Measurements from ENCODE around the gene SULT1A2. TPM values are rescaled to one million over a fixed set of nuclear protein-coding genes. Genes with fewer than 3 reads are reported as not detected.

Gene SULT1A2
- total and polyA plus RNA-seq, 2 of the 8 experiments (the other 6 are each of a cell fraction or from before 2014, with no cell fraction given) = 0.29 to 0.35 TPM

- CTCF ChIA-PET (ENCODE audit: partially characterized antibody) = interaction anchor here (1.0 kb wide), 1 partner anchor 61 kb away, joined by 3 read pairs; no protein-coding TSS in a partner anchor
- Histone ChIP-seq H3K79me2 (ENCODE audit: control insufficient read depth in 1 of 2, insufficient read depth in 2 of 2, low read length in 2 of 2) (no peaks in the 10 kb centered on the region), H3K4me3 (ENCODE audit: extremely low read depth in 1 of 4, insufficient read depth in 2 of 4, low read depth in 3 of 4, low read length in 4 of 4) (no peak overlapping the region), H3K4me1 (replicated peaks in 1 of 4; ENCODE audit: control insufficient read depth in 3 of 4, insufficient read depth in 4 of 4, low read length in 3 of 4) (peaks cover 0 to 16% (median 6%) of the 10 kb centered on the region in 4 experiments; a peak in 3 of 7 replicates), H4K91ac (replicated peaks; ENCODE audit: insufficient read length, low read length) (no peak overlapping the region), H3K9me3 (ENCODE audit: insufficient read depth in 2 of 2, low read depth in 1 of 2, low read length in 1 of 2) (no peaks in the 10 kb centered on the region), H3K14ac (ENCODE audit: insufficient read length) (no peak overlapping the region), H3K79me1 (ENCODE audit: low read depth, low read length) (no peaks in the 10 kb centered on the region), H3K4ac (replicated peaks; ENCODE audit: insufficient read length, low read depth, low read length) (no peak overlapping the region), H3K27ac (ENCODE audit: low read depth, low read length) (no peak overlapping the region), H3K27me3 (replicated peaks in 1 of 4; ENCODE audit: control insufficient read depth in 3 of 4, extremely low read depth in 1 of 4, insufficient read depth in 3 of 4, low read length in 3 of 4) (no peaks in the 10 kb centered on the region), H3K18ac (ENCODE audit: extremely low read depth, low read length) (peak overlapping the region; percentile 60), H3K56ac (replicated peaks; ENCODE audit: insufficient read length, low read depth, low read length) (no peak overlapping the region), H2BK15ac (ENCODE audit: low read length) (0 out of 2 replicates have a peak overlapping the region, but pooled peaks have one; percentile 61), H2BK12ac (ENCODE audit: low read depth, low read length) (0 out of 2 replicates have a peak overlapping the region, but pooled peaks have one; percentile 27), H3K4me2 (ENCODE audit: insufficient read depth in 1 of 2, low read depth in 2 of 2, low read length in 2 of 2) (no peak overlapping the region), H2BK20ac (ENCODE audit: low read length) (no peak overlapping the region), H2AK5ac (ENCODE audit: low read depth, low read length) (0 out of 2 replicates have a peak overlapping the region, but pooled peaks have one; percentile 8), H4K8ac (ENCODE audit: extremely low read depth, insufficient read depth, low read length) (0 out of 2 replicates have a peak overlapping the region, but pooled peaks have one; percentile 71), H2BK5ac (ENCODE audit: low read depth, low read length) (no peak overlapping the region; the same call in 1 of the 2 replicates), H2AFZ (ENCODE audit: low read length) (no peak overlapping the region), H2BK120ac (replicated peaks; ENCODE audit: low read depth, low read length) (no peak overlapping the region), H3K9ac (replicated peaks in 1 of 4; ENCODE audit: extremely low read depth in 1 of 4, low read depth in 3 of 4, low read length in 3 of 4) (no peak overlapping the region), H4K20me1 (replicated peaks in 1 of 2; ENCODE audit: control insufficient read depth in 1 of 2, insufficient read depth in 2 of 2, low read length in 2 of 2) (no peaks in the 10 kb centered on the region), H3K23ac (ENCODE audit: insufficient read length) (no peak overlapping the region), H3K36me3 (ENCODE audit: control insufficient read depth in 2 of 4, insufficient read depth in 4 of 4, low read length in 3 of 4) (no peaks in the 10 kb centered on the region), H4K5ac (ENCODE audit: insufficient read length, low read depth, low read length) (no peak overlapping the region), H3K23me2 (ENCODE audit: low read depth, low read length) (no peaks in the 10 kb centered on the region)
- FAIRE-seq (no peak), DNase-seq (ENCODE audit: low read depth in 1 of 2, low spot score in 2 of 2) (no peak)
- WGBS, 2 experiments (ENCODE audit: extremely low coverage in 1 of 2, insufficient coverage in 1 of 2, insufficient read length in 1 of 2, insufficient replicate concordance in 2 of 2, low coverage in 1 of 2, low lambda C conversion rate in 2 of 2, missing lambda C conversion rate in 1 of 2) = 90% methylated on average over 10 of the region's 10 CpGs; no CpG with 5 or more reads in 1 of the 2 experiments
- POLR2A ChIA-PET (ENCODE audit: partially characterized antibody) = no interaction called here
- TF ChIP-seq TAF1 (IDR thresholded peaks at IDR 0.05; ENCODE audit: low read depth, low read length) = no peak
- no peak for TF ChIP-seq NANOG (IDR thresholded peaks at IDR 0.05; ENCODE audit: insufficient read depth, low read depth, low read length, poor library complexity, severe bottlenecking)
- TF ChIP-seq KDM5A (IDR thresholded peaks at IDR 0.05; ENCODE audit: low read length) = no peak
- TF ChIP-seq, protein P1, sequence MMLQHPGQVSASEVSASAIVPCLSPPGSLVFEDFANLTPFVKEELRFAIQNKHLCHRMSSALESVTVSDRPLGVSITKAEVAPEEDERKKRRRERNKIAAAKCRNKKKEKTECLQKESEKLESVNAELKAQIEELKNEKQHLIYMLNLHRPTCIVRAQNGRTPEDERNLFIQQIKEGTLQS (IDR thresholded peaks at IDR 0.05; ENCODE audit: insufficient read depth, low read depth, low read length) = no peak
- TF ChIP-seq BCL11A (IDR thresholded peaks at IDR 0.05; ENCODE audit: low read depth in 2 of 2, low read length in 2 of 2) = no peak
Observed at GRCh38 chr16:28610595-28611191, 13.8 kb upstream of the SULT1A2 start.

Data from H1 (cell line).